HFF-Myc (cell line): ENCODE results near the gene NAV2.

Experiments
- DNase-seq: peaks from one replicate; pipeline ENCODE4 v3.0.0-alpha.2; 2011; ENCODE audit warnings: low read depth; ENCODE audit errors: extremely low read depth
- H3K4me3 ChIP-seq: replicated peaks from 2 replicates; pipeline ENCODE4 v1.5.1; 2011; ENCODE audit warnings: low read depth, mild to moderate bottlenecking, control low read depth, low read length
- CTCF ChIP-seq: IDR thresholded peaks from 2 replicates; pipeline ENCODE4 v1.5.1; 2012; ENCODE audit warnings: mild to moderate bottlenecking, low read depth, low read length, control low read depth; ENCODE audit errors: missing control alignments

Gene NAV2

GRCh38 chr11:19712281-19713195 is at the start of gene NAV2:
Gene NAV2, plus strand, starts transcription at chr11:19712837. Its CDS starts 859 bp downstream, at chr11:19713696.
- TF ChIP-seq CTCF = no peak
- peak; percentile 67 for DNase-seq
- H3K4me3 ChIP-seq = peak within 1 kb of the TSS; percentile 84

- TF ChIP-seq CTCF = no peak
- no peak for DNase-seq
These were observed 49.4 kb upstream of the NAV2 start for GRCh38 chr11:19663206-19663605.

DNA sequence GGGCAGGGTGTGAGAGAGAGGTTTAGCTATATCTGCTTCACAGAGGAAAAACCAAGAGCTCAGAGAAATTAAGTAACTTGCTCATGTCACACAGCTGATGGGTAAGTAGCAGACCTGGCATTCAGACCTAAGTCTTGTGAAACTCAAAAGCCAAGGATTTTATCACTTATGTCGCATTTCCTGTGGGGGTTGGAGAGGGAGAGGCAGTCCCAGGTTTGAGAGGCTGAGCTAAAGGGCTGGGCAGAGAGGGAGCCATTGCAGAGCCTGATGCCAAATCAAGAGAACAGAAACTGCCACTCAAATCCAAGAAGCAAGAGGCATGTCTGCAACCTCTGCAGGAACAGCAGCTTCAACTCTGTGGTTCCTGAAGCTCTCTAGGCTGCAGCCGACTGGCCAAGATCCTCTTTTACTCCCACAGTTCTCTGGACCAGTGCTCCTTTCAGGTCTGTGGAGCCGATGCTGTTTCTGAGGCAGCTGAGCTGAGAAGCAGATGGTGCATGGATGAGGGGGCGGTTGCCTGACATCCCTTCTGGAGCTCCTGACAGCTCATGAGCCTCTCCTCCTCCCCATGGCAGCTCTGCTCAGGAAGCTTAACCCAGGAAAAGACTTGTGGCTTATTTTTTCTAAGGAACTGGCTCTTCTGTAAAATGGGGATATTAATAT is 47.6 kb upstream of the NAV2 start:
- TF ChIP-seq CTCF = no peak
- no peak overlapping the region for H3K4me3 ChIP-seq
- DNase-seq = no peak

More at GRCh38 chr11:19663206-19663605, 49.4 kb upstream of the NAV2 start:
- no peak overlapping the region for H3K4me3 ChIP-seq

DNA sequence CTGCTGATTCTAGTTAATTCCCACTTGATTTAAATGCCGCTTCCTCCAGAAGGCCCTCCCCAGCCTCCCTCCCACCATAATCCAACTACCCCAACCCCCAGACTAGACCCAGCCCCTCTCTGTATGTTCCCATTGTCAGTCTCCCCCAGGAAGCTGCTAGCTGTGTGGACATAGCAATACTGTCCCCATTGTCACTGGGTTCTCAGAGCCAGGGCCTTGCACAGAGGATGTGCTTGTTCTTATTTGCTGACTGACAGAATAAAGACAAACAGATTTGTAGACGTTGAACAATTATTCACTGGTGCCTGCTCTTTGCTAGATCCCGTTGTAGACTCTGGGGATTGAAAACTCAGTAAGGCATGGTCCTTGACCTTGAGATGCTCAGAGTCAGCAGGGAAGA is 45.7 kb upstream of the NAV2 start:
- TF ChIP-seq CTCF = no peak
- no peak overlapping the region for H3K4me3 ChIP-seq
- DNase-seq = no peak

GRCh38 chr11:19669511-19669910 is 43.1 kb upstream of the NAV2 start:
- no peak for DNase-seq
- no peak for TF ChIP-seq CTCF
- no peak overlapping the region for H3K4me3 ChIP-seq

DNA sequence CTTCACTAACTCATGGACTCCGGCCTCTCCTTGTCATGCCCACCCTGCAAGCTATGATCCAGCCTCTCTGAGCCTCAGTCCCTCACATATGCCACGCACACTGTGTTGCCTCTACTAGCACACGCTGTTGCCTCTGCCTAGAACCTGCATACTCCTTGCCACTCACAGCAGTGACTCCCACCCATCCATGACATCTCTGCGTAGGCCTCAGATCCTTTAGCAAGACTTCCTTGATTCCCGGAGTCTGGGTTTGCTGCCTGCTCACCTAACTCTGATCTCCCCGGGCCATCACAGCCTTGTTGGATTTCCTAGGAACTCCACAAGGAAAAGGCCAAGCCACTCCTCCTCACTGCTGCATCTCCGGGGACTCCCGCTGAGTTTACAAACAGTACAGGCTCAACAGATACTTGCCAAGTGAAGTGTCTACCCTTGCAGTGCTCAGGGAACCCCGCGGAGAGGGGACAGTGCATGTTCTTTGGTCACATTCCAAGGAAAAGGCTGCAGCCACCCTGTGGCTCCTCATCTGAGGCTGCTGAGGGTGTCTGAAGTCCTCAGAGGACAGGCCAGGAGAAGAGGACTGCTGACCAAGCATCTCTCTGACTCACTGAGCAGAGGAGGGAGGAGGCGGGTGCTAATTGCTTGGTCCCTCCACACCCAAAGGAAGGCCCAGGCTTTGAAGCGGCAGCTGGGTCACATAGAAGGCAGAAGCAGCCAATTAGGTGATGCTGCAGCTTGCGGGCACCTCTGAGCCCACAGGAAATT is 42.4 kb upstream of the NAV2 start:
- no peak for TF ChIP-seq CTCF
- H3K4me3 ChIP-seq = no peak overlapping the region
- no peak for DNase-seq
